ENCODE data around the gene TNS1. TPM values are rescaled to one million over a fixed set of nuclear protein-coding genes. Genes with fewer than 3 reads are reported as not detected.
A peak's percentile ranks its signal among the peaks of the same experiment; 100 is the strongest.

Gene TNS1
- total and polyA plus RNA-seq, 8 donors = 38.5 to 166 (median 102) TPM

GRCh38 chr2:217808326-217808725 is 194.5 kb downstream of the TNS1 start:
- H3K27me3 ChIP-seq = no peaks in the 10 kb centered on the region
- peaks cover 6 to 83% (median 46%) of the 10 kb centered on the region in 3 donors for H3K36me3 ChIP-seq
- ATAC-seq (no peak), FAIRE-seq (no peak), DNase-seq (no peak)
- no peak overlapping the region for H3K27ac ChIP-seq
- 75 to 83% methylated on average over 3 of the region's 3 CpGs for WGBS, 2 donors
- H3K4me3 ChIP-seq = no peak overlapping the region
- no peaks in the 10 kb centered on the region for H3K9me3 ChIP-seq
- intact Hi-C loops (cut with DNase I) = no loop called here
- no peak for TF ChIP-seq CTCF (IDR thresholded peaks at IDR 0.05)
- H3K4me1 ChIP-seq = no peaks in the 10 kb centered on the region

- no peak overlapping the region for H3K4me3 ChIP-seq
- peaks cover 5 to 83% (median 46%) of the 10 kb centered on the region in 3 donors for H3K36me3 ChIP-seq
- ATAC-seq (no peak), DNase-seq (no peak), FAIRE-seq (no peak)
- no peak for TF ChIP-seq CTCF (IDR thresholded peaks at IDR 0.05)
- intact Hi-C loops (cut with DNase I) = no loop called here
- H3K9me3 ChIP-seq = no peaks in the 10 kb centered on the region
- no peak overlapping the region for H3K27ac ChIP-seq
- H3K4me1 ChIP-seq = no peaks in the 10 kb centered on the region
- 65 to 71% methylated on average over 5 of the region's 5 CpGs for WGBS, 2 donors
- no peaks in the 10 kb centered on the region for H3K27me3 ChIP-seq
Measured at GRCh38 chr2:217807753-217808152, 195.0 kb downstream of the TNS1 start.

GRCh38 chr2:217807025-217807424 is 195.8 kb downstream of the TNS1 start:
- TF ChIP-seq CTCF (IDR thresholded peaks at IDR 0.05) = no peak
- no peaks in the 10 kb centered on the region for H3K4me1 ChIP-seq
- H3K27ac ChIP-seq = no peak overlapping the region
- FAIRE-seq = no peak
- WGBS, 2 donors = 82 to 83% methylated on average over 3 of the region's 3 CpGs
- intact Hi-C loops (cut with DNase I) = no loop called here
- peaks cover 0 to 83% (median 41%) of the 10 kb centered on the region in 3 donors for H3K36me3 ChIP-seq
- DNase-seq = no peak
- H3K4me3 ChIP-seq = no peak overlapping the region
- no peaks in the 10 kb centered on the region for H3K27me3 ChIP-seq
- no peak for ATAC-seq
- H3K9me3 ChIP-seq = no peaks in the 10 kb centered on the region

GRCh38 chr2:217806482-217806765 is 196.4 kb downstream of the TNS1 start:
- no peak overlapping the region for H3K27ac ChIP-seq
- intact Hi-C loops (cut with DNase I) = no loop called here
- DNase-seq (no peak), ATAC-seq (peak in 1 of 4 donors; percentile 36), FAIRE-seq (no peak)
- H3K4me1 ChIP-seq = no peaks in the 10 kb centered on the region
- H3K36me3 ChIP-seq = peaks cover 0 to 83% (median 36%) of the 10 kb centered on the region in 3 donors
- 75 to 80% methylated on average over 3 of the region's 3 CpGs for WGBS, 2 donors
- no peak overlapping the region for H3K4me3 ChIP-seq
- TF ChIP-seq CTCF (IDR thresholded peaks at IDR 0.05) = no peak
- no peaks in the 10 kb centered on the region for H3K27me3 ChIP-seq
- no peaks in the 10 kb centered on the region for H3K9me3 ChIP-seq

- 89 to 91% methylated on average over 8 of the region's 8 CpGs for WGBS, 2 donors
- no peak for TF ChIP-seq CTCF (IDR thresholded peaks at IDR 0.05)
- Histone ChIP-seq H3K4me3 (no peak overlapping the region), H3K36me3 (peaks cover 0 to 77% (median 36%) of the 10 kb centered on the region in 3 donors), H3K27me3 (no peaks in the 10 kb centered on the region), H3K9me3 (no peaks in the 10 kb centered on the region), H3K4me1 (no peaks in the 10 kb centered on the region), H3K27ac (no peak overlapping the region)
- ATAC-seq = no peak
- intact Hi-C loops (cut with DNase I) = no loop called here
- peak in 1 of 6 donors; percentile 35 for DNase-seq
- no peak for FAIRE-seq
Measured at GRCh38 chr2:217805668-217806481, 196.9 kb downstream of the TNS1 start.

Measured in pancreas (tissue), 10 donors.